ENCODE measurements around the gene CADM1.

DNA sequence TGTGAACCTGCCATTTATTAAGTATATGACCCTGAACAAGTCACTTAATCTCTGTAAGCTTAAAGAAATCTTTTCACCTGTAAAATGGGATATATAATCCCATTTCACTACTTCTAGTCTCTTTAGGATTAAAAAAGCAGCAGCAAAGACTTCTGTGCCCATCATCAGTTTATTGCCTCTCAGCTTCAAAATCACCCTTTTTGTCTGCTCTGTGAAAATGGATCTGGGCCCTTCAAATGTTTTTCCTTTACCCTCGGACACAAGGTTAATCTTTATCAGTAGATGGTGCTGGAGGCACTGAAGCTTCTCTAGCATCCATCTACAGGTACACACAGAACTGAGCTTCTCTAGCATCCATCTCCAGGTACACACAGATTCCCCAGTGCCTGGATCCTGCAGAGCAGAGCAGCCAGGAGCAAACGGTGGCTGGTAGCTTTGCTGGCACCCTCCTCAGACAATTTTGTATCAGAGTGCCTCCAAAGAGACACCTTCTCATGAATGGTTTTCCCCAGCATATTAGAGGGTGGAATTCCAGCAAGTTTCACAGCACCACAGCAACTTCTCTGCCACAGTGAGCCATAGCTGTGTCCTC, 56.8 kb downstream of the CADM1 start:
- no peak for TF ChIP-seq REST (IDR thresholded peaks at IDR 0.05)
- TF ChIP-seq, protein P1, sequence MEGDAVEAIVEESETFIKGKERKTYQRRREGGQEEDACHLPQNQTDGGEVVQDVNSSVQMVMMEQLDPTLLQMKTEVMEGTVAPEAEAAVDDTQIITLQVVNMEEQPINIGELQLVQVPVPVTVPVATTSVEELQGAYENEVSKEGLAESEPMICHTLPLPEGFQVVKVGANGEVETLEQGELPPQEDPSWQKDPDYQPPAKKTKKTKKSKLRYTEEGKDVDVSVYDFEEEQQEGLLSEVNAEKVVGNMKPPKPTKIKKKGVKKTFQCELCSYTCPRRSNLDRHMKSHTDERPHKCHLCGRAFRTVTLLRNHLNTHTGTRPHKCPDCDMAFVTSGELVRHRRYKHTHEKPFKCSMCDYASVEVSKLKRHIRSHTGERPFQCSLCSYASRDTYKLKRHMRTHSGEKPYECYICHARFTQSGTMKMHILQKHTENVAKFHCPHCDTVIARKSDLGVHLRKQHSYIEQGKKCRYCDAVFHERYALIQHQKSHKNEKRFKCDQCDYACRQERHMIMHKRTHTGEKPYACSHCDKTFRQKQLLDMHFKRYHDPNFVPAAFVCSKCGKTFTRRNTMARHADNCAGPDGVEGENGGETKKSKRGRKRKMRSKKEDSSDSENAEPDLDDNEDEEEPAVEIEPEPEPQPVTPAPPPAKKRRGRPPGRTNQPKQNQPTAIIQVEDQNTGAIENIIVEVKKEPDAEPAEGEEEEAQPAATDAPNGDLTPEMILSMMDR (IDR thresholded peaks at IDR 0.05; ENCODE audit: low read depth, low read length, missing input control): no peak
- no peak for TF ChIP-seq YY1 (IDR thresholded peaks at IDR 0.05)
- no peak for TF ChIP-seq TAF1 (conservative IDR thresholded peaks at IDR 0.05)

All from liver (tissue), 3 donors.